HG03520 (cell line): ENCODE measurements around the gene CCDC107.
"Not testable (repeated sequence)": the region's sequence is repeated elsewhere in the genome, so short reads cannot be mapped to it uniquely, and the experiment has no call there.

ENCODE experiments used
- ATAC-seq: cut with Tn5 transposase; IDR thresholded peaks from one replicate; pipeline ENCODE4 v1.9.1; 2021; ENCODE audit warnings: mild to moderate bottlenecking, moderate library complexity; ENCODE audit not compliant: unreplicated experiment

CCDC107 gene, protein sequence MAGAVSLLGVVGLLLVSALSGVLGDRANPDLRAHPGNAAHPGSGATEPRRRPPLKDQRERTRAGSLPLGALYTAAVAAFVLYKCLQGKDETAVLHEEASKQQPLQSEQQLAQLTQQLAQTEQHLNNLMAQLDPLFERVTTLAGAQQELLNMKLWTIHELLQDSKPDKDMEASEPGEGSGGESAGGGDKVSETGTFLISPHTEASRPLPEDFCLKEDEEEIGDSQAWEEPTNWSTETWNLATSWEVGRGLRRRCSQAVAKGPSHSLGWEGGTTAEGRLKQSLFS

DNA sequence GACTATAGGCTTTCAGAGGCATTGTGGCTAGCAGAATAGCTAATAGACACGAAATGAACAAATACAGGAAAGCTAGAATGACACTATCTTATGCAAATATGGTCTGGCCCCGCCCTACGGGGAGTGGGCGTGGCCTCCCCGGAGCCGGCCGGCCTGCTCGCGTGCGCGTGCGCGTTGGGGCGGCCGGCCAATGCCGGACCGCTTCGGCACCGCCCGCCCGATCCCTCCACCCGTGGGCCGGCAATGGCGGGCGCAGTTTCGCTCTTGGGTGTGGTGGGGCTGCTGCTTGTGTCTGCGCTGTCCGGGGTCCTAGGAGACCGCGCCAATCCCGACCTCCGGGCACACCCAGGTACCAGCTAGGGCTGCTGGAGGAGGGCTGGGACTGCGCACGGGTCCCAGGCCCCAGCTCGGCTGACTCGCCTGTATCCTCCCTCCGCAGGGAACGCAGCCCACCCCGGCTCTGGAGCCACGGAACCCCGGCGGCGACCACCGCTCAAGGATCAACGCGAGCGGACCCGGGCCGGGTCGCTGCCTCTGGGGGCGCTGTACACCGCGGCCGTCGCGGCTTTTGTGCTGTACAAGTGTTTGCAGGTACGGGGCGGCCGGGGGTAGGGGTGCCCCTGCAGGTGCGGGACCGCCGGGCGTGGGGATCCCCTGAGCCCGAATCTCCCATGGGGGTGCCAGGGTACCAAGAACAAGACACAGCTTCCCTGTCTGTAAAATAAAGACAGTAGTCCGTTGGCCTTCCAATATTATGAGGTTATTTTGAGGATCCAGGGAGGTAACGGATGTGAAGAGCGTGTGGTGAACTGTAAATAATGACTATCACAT is at the start of gene CCDC107:
TSS of gene CCDC107 (plus strand) at position 156 of the 831 bp plus-strand sequence. CDS start at position 244, 88 bp downstream.
- peak; percentile 54 for ATAC-seq

DNA sequence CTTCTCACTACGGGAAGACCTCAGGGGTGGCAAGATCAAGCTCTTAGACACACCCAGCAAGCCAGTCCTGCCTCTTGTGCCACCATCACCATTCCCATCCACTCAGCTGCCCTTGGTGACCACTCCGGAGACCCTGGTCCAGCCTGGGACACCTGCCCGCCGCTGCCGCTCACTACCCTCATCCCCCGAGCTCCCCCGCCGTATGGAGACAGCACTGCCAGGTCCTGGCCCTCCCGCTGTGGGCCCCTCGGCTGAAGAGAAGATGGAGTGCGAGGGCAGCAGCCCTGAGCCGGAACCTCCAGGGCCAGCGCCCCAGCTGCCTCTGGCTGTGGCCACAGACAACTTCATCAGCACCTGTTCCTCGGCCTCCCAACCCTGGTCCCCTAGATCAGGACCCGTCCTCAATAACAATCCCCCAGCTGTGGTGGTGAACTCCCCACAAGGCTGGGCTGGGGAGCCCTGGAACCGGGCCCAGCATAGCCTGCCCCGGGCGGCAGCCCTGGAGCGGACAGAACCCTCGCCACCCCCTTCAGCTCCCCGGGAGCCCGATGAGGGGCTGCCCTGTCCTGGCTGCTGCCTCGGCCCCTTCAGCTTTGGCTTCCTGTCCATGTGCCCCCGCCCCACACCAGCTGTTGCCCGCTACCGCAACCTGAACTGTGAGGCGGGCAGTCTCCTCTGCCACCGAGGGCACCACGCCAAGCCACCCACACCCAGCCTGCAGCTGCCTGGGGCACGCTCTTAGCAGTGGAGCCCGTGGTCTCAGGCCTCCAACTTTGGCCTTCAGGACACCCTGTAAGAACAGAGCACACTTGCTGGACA is 48.9 kb upstream of the CCDC107 start:
- ATAC-seq, result no peak

DNA sequence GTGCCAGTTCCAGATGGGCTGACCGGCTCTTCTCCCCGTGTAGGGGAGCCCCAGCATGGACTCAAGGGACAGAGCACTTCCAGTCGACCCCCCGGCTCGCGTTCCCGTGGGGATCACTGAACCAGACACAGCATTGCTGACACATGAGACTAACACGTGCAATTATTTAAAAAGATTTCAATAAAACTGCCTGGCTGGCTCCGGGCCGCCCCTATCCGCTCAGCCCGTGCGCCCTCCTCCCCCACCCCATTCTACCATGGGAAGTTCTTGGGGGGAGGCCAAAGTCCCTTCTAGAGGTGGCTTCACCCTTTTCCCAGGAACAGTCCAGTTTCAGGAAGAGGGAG is 48.3 kb upstream of the CCDC107 start:
- no peak for ATAC-seq

DNA sequence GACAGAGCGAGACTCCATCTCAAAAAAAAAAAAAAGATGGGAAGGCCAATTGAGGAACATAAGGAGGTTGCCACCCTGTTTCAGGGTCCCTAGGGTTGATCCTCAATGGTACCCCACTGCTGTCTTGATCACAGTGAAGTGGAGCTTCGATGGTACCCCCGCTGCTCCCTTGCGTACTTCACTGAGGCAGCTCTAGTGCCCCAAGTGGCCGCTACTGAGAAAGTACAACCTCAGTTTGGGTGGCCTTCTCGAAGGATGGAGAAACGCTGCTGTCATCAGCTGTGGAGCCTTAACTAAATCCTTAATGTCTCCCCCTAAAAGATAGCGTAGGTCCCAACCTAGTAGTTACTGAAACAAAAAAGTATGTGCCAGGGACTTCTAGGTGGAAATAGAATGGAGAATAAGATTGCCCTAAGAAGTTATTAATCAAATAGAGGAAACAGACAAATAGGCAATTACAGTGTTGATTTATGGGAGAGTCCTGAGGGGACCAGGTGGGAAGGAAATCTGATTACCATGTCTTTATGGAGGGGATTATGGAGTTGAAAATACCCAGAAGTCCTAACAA is 46.8 kb upstream of the CCDC107 start:
- no peak for ATAC-seq

DNA sequence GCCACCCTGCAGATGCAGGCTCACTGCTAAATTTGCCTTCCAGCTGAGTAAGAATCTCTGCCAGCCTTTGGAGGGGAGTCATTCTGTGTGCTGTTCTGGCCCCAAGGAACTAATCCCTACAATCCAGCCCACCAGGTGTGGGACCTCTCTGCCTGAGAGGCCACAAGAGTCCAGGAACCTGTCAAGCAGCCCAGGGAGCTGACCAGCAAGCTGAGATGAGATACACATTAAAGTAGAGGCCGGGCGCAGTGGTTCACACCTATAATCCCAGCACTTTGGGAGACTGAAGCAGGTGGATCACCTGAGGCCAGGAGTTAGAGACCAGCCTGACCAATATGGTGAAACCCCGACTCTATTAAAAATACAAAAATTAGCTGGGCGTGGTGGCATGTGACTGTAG is 46.0 kb upstream of the CCDC107 start:
- not testable (repeated sequence) for ATAC-seq

DNA sequence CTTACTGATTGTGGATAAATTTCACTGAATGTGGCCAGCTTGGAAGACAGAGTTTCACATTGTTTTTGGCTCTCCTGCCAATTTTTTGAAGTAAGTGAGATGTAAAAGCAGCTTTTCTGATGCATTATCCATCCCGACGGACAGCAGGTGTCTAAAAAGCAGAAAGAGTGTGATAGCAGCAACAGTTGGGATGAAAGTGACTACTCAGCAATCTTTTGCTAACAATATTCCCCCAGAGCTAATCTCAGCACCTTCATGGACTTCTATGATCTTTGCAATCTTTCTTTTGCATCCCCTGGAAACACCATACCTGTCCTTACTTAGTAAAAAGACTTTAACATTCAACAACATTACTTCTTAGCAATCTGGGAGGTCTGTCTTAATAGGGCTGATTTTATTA is 45.2 kb upstream of the CCDC107 start:
- ATAC-seq, result no peak

DNA sequence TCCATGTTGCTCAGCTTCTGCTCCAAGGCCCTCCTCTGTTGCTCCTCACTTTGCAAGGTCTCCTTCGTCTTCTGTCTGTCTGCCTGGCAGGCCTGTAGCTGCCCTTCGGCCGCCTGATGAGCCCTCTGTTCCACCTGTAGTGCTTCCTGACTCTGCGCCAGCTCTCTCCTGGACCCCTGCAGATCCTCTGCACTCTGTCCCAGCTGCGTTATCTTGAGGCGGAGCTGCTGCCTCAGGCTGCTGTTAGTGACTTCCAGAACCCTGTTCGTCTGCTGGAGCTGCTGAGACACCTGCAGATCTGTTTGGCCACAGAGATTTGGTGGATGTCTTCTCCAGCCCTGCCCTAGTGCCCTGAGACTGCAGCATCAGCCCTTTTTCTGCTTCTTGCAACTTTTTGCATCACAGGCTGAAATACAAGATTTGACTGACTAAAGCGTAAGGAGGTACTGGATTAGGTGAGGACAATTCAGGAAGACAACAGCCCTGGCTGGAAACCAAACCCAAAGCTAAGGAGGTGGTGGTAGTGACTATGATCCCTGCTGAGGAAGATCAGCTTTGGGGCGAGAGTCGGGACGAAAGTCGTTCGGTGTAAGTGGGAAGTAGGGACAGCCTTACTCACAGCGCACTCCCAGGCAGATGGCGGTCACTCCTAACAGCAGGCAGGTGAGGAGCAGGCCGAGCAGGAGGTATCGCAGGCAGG is 42.0 kb upstream of the CCDC107 start:
- no peak for ATAC-seq

DNA sequence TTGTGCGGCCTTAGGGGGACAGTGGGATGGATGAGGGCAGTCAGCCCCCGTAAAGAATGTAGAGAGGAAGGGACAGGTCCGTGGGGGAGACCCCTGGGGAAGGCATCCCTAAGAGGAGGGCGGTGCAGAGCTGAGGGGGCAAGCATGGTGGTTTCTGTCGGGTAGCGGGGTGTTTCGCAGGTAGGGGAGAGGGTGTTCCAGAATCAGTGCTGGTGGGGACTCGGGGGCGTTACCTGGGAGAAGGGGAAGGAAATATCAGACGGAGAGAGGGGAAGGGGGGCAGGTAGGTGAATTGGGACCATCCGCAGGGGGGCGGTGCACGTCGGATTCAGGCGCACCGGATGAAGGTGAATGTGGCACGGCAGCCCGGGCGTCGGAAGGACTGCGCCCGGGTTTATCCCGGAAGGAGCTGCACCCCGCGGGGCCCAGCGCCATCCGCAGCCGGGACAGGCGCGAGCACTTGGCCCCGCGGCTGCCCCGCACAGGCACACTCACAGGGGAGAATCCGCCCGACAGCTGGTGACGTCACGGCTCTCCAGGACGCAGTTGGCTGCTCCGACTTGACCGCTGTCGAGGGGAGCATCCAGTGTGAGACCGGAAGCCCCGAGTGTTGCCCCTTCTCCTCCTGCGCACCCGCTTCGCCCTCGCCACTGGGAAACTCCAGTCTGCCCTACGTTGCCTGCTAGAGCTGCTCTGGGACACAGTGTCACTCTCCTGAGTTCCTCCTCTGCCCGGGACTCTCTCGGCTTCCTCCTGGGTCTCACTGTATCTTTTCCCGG is 41.2 kb upstream of the CCDC107 start:
- ATAC-seq, result no peak

DNA sequence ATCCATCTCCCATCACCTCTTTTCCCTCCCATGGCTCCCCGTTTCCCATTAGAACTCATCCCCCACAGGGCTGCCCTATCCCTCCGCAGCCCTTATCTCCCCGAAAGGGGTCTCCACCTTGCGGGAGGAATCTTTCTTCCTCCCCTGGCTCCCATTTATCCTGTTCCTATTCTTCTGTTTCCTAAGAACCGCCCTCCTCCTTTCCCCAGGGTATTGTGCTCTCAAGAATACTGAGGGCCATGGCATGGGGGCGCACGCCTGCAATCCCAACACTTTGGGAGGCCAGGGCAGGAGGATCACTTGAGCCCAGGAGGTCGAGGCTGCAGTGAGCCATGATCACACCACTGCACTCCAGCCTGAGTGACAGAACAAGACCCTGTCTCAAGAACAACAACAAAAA is 40.5 kb upstream of the CCDC107 start:
- no peak for ATAC-seq

DNA sequence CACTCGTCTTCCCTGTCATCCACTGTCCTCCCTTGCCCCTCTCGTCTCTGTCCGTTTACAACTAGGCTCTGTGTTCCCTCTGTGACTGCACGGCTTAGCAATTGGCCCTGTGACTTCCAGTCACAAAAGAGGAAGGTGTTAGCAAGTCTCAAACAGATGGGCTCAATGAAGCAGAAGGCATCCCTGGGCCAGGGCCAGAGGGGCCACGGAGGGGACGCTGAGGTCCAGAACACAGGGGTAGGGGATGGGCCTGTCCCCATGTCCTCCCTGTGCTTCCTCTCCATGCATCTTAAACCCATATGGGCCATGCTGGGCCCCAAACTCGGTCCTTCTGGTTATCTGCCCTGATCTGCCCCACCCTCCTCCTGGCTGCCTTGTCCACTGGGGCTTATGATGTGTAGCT is 39.8 kb upstream of the CCDC107 start, which contains the start of gene CD72:
TSS of gene CD72 (minus strand) at position 89 of the 403 bp plus-strand sequence. CDS start 110 bp downstream, outside the sequence.
- no peak for ATAC-seq

DNA sequence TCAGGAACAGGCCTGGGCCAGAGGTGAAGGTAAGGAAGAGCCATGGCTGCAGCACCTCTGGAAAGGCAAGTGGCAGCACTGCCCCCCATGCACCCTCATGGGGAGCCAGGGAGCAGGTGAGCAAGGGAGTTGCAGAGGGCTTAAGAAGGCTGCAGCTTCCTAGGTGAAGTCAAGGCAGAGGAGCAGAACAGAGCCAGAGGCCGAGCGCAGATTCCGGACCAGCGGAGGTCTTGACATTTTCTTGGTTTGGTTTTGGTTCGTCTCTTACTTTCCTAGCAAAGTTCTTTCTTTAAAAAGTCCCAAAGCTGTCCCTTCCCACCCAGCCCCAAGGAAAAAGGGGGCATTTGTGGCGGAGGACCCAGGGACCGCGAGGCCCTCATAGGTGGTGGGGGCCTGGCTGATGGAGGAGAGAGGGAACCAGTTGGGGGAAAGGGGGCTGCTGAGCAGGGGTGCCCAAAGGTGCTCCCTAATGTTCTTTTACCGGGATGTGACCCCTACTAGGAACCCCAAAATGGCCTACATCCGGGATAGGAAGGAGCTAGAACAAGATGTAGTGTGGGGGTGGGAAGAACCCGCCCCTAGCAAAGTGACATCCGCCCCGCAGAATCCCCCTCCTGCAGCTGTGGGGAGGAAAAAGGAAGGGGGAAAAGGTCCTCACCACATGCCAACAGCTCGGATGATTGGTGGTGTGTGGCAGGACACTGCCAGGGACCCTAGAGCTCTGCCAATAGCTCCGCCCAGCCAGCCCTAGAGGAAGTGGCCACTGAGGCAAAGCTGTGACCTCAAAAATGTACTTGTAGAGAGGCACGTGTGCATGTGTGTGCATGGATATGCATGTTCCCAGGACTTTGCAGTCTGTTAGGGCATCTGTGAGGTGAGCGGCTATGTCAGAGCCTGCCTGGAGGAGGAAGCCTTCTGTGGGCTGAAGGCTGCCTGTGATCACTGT is 39.0 kb upstream of the CCDC107 start:
- peak; percentile 33 for ATAC-seq

DNA sequence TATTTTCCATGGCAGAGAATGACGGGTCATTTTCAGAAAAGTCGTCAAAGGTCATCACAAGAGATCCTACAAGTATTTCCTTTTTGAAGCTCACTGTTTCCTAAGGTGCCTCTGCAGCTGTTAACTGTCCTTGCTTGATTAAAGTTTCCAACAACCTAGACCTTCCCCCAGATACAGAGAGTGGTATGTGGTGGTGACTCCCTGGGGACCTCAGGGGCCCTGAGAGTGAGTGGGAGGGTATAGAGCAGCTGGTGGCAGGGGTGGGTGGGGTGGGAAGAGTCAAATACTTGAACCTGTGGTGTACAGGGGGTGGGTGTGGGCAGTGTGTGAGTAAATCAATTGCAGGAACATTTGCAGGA is 38.3 kb upstream of the CCDC107 start:
- ATAC-seq, result peak; percentile 45

DNA sequence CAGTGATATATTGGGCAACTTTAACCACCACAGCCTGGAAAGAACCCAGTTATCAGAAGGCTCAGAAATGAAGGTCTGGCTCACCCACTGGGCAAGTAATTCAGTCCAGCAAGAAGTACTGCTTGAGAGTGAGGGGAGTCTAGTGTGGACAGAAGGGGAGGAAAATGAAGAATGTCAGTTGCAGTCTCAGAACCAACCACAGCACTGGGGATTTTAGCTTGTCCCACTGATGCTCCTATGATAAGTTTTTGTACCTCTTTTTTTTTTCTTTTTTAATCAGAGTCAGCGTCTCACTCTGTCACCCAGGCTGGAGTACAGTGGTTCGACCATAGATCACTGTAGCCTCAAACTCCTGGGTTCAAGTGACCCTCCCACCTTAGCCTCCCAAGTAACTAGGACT is 30.5 kb upstream of the CCDC107 start:
- no peak for ATAC-seq

DNA sequence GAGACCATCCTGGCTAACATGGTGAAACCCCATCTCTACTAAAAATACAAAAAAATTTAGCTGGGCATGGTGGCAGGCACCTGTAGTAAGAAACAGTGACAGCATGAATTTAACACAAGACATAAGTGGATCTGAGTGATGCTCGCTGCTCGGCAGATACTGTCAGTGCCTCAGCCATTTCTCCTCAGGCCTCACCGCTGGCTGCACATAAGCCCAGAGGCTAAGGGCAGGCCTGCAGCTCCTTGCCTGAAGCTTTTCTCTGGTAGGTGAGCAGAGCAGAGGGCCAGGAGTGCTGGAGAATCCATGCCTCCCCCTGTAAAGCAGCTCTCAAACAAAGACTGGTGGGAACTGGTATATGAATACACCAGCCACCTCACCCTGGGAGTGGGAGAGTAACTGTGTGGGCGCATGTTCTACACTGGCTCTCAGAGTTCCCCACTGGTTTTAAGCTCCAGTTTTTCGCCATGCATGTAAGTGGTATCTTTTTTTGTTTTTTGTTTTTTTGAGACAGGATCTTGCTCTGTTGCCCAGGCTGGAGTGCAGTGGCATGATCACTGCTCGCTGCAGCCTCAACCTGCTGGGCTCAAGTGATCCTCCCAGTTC is 29.6 kb upstream of the CCDC107 start:
- no peak for ATAC-seq

DNA sequence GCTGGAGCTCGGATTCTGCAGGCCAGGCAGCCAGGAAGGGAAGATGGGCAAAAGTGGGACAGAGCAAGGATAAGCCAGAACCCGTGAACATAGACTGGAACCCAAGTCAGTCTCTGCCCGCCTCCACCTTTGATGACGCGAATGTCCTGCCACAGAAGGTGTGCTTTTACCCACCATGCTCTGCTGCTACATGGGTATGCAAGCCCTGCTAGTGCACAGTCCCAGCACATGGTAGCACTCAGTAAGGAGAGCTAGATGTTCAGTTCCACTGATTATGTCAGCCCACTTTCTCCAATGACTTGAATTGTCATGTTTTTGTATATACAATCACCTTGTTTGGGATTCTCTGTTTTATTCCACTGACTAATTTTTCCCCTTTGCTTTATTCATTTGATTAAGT is 28.5 kb upstream of the CCDC107 start:
- ATAC-seq, result no peak

DNA sequence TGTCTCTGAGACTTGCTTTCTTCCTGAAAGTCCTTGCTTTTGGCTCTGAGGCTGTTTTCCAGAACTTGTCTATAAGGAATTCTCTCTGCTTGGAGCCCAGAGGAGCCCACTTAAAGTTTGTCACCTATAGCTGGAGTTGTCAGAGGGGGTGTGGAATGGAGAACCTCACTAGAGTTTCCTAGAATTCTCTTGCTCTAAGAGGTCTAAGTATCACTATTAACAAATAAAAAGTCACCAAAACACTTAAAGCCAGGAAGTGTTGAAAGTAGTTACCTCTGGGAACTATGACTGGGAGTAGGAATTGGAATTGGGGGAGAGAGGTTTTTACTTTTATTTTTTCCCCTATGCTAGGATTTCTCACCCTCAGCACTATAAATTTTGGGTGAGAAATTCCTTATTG is 22.4 kb upstream of the CCDC107 start:
- ATAC-seq, result no peak

DNA sequence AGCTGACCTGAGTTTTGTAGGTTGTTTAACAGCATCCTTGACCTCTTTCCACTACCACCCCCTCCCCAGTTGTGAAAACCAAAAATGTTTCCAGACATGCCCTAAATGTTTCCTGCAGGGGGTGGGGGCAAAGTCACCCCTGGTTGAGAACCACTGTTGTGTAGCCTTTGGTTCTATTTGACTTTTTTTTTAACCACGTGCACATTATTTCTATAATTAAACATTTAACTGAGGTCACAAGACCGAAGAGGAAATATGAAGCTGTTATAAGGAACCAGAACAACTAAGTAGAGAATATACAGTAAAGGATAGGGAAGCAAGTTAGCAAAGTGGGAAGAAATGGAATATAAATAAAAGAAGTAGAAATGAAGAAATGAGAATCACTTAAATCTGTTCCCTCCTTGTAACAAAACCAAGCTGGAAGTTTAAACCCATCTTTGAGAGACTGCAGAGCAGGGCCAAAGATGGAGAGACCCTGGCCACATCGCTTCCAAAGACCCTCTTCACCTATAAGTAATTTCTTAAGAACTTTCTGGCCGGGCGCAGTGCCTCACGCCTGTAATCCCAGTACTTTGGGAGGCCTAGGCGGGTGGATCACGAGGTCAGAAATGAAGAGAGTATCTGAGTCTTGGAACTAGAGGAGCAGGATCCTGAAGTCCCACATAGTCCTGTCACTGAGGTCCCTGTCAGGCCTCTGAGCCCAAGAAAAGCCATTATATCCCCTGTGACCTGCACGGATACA is 21.8 kb upstream of the CCDC107 start:
- no peak for ATAC-seq

DNA sequence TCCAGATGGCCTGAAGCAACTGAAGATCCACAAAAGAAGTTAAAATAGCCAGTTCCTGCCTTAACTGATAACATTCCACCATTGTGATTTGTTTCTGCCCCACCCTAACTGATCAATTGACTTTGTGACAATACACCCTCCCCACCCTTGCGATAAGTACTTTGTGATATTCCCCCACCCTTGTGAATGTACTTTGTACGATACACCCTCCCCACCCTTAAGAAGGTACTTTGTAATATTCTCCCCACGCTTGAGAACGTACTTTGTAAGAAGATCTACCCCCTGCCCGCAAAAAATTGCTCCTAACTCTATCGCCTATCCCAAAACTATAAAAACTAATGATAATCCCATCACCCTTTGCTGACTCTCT is 21.2 kb upstream of the CCDC107 start:
- ATAC-seq, result not testable (repeated sequence)
